GM12865 (cell line): ENCODE measurements around the gene TAAR5.
"Not testable (repeated sequence)": the region's sequence is repeated elsewhere in the genome, so short reads cannot be mapped to it uniquely, and the experiment has no call there.

Source experiments
- DNase-seq: peaks from one replicate; pipeline ENCODE4 v3.0.0; 2010; ENCODE audit warnings: low read depth
- H3K4me3 ChIP-seq: 2 replicates; pipeline ENCODE4 v1.5.1; 2011; ENCODE audit warnings: mild to moderate bottlenecking, low read depth, low read length, control low read depth
- TF ChIP-seq, protein P1 (sequence below): IDR thresholded peaks from 2 replicates; pipeline ENCODE4 v1.5.1; 2011; ENCODE audit warnings: low read length, control low read depth, low read depth, inconsistent platforms; ENCODE audit not compliant: insufficient read depth; ENCODE audit errors: missing control alignments

Gene TAAR5, protein sequence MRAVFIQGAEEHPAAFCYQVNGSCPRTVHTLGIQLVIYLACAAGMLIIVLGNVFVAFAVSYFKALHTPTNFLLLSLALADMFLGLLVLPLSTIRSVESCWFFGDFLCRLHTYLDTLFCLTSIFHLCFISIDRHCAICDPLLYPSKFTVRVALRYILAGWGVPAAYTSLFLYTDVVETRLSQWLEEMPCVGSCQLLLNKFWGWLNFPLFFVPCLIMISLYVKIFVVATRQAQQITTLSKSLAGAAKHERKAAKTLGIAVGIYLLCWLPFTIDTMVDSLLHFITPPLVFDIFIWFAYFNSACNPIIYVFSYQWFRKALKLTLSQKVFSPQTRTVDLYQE

DNA sequence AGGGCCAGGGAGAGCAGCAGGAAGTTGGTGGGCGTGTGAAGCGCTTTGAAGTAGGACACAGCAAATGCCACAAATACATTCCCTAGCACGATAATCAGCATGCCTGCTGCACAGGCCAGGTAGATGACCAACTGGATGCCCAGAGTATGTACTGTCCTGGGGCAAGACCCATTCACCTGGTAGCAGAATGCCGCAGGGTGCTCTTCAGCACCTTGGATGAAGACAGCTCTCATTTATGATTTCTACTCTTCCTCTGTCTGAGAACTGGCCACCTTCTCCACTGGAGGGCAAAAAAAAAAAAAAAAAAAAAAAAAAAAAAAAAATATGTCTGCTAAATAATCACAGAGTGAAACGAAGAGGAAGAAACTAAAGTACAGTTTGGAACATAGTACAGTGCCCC, at the start of gene TAAR5:
Gene TAAR5, minus strand, starts transcription at position 288 of the 400 bp plus-strand sequence. Its CDS starts 55 bp downstream, at position 233.
- TF ChIP-seq, protein P1, sequence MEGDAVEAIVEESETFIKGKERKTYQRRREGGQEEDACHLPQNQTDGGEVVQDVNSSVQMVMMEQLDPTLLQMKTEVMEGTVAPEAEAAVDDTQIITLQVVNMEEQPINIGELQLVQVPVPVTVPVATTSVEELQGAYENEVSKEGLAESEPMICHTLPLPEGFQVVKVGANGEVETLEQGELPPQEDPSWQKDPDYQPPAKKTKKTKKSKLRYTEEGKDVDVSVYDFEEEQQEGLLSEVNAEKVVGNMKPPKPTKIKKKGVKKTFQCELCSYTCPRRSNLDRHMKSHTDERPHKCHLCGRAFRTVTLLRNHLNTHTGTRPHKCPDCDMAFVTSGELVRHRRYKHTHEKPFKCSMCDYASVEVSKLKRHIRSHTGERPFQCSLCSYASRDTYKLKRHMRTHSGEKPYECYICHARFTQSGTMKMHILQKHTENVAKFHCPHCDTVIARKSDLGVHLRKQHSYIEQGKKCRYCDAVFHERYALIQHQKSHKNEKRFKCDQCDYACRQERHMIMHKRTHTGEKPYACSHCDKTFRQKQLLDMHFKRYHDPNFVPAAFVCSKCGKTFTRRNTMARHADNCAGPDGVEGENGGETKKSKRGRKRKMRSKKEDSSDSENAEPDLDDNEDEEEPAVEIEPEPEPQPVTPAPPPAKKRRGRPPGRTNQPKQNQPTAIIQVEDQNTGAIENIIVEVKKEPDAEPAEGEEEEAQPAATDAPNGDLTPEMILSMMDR = no peak
- no peak within 1 kb of the TSS for H3K4me3 ChIP-seq
- DNase-seq = no peak

DNA sequence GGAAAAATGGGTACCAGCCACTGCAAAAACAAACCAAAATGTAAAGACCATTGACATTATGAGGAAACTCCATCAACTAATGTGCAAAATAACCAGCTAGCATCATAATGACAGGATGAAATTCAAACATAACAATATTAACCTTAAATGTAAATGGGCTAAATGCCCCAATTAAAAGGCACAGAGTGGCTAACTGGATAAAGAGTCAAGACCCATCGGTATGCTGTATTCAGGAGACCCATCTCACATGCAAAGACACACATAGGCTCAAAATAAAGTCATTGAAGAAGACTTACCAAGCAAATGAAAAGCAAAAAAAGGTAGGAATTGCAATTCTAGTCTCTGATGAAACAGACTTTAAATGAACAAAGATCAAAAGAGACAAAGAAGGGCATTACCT, 47.6 kb upstream of the TAAR5 start:
- H3K4me3 ChIP-seq, DNase-seq: not testable (repeated sequence)

DNA sequence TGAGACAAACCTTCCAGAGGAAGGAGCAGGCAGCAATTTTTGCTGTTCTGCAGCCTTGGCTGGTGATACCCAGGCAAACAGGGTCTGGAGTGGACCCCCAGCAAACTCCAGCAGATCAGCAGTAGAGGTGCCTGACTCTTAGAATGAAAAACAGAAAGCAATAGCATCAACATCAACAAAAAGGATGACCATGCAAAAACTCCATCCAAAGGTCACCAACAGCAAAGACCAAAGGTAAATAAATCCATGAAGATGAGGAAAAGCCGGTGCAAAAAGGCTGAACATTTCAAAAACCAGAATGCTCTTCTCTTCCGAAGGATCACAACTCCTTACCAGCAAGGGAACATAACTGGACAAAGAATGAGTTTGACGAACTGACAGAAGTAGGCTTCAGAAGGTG, 46.4 kb upstream of the TAAR5 start:
- H3K4me3 ChIP-seq, DNase-seq: not testable (repeated sequence)

DNA sequence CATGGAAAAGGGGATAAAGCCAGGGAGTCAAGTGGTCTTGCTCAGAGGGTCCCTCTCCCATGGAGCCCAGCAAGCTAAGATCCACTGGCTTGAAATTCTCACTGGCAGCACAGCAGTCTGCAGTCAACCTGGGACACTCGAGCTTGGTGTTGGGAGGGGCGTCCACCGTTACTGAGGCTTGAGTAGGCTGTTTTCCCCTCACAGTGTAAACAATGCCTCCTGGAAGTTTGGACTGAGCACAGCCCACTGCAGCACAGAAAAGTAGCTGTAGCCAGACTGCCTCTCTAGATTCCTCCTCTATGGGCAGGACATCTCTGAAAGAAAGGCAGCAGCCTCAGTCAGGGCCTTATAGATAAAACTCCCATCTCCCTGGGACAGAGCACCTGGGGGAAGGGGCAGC, 45.7 kb upstream of the TAAR5 start:
- DNase-seq, H3K4me3 ChIP-seq: not testable (repeated sequence)

DNA sequence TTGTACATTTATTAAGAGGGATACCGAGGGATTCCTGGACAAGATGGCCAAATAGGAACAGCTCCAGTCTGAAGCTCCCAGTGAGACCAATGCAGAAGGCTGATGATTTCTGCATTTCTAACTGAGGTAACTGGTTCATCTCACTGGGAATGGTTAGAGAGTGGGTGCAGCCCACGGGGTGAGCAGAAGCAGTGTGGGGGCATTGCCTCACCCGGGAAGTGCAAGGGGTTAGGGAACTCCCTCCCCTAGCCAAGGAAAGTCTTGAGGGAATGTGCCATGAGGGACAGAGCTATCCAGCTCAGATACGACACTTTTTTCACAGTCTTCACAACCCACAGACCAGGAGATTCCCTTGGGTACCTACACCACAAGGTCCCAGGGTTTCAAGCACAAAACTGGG, 45.3 kb upstream of the TAAR5 start:
- no peak for DNase-seq
- TF ChIP-seq, protein P1 = no peak
- no peak overlapping the region for H3K4me3 ChIP-seq

DNA sequence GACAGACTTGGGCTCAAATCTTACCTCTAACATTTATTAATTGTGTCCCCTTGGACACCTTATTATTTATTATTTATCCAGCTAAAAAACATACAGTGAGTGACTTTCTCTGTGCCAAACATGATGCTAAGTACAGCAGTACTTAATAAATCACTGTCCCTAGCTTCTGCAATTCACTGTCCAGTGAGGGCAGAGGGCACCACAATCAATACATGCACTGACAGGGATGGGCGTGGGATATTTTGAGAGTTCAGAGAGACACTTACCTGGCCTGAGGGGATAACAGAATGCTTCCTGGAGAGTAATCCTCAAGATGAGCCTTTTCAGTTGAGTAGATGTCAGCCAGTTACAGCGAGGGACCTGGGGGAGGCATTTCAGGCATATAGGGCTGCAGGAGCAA, 43.8 kb upstream of the TAAR5 start:
- DNase-seq = no peak
- H3K4me3 ChIP-seq = no peak overlapping the region
- TF ChIP-seq, protein P1 = no peak

DNA sequence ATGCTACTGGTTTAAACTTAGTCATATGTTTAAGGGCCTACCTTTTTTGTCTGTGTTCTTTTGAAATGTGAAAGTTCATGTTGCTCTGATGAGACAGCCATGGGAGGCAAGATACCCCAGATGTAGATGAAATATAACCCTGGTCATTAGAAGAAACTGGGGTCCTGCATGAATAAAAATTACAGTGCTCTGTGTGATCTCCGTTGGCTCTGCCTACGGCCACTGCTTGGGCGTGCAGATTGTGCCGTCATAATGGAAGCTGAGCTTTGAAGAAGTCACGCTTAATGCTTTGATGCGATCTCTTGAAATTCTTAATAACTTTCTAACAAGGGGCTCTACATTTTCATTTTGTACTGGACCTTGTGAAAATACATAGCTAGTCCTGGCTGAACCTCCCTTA, 34.6 kb upstream of the TAAR5 start, which contains the start of gene TAAR2:
Gene TAAR2, minus strand, starts transcription at position 101 of the 400 bp plus-strand sequence. Its CDS starts 0 bp downstream, at position 101.
- DNase-seq = no peak
- TF ChIP-seq, protein P1 = no peak
- no peak within 1 kb of the TSS for H3K4me3 ChIP-seq

DNA sequence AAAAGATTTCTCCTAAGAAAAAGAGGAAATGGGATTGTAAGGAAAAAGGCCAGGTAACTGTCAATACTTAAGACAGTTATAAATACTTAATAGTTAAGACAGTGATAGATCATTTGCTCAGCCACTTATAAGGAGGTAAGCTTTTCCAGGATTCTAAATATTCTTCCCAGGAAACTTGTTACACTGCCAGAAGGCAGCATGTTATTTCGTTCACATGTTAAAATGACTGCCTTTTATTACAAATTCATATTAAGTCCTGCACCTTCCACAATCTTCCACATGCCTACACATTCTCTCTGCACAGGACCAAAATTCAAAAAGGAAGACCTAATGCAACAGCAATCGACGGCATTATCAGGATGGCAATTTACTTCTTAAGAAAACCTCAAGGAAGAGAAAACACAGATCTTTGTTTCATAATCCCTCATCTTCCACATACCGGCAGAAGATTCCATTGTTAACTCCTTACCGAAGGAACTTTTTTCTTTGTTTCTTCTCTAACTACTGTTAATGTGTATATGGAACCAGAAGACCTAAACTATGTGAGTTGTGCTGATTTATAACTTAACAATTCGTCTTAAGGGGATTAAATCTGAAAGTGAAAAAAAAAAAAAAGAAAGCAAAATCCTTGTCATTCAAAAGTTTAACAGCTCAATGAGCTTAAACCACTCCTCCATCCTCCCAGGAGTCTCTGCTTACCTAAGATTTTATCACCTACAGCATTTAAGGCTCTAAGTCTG, 33.7 kb upstream of the TAAR5 start:
- TF ChIP-seq, protein P1 = no peak
- DNase-seq = no peak
- no peak overlapping the region for H3K4me3 ChIP-seq
